ENCODE data around the gene ANKRD27.

- no peak for TF ChIP-seq CTCF (IDR thresholded peaks at IDR 0.05)
- TF ChIP-seq POLR2A (IDR thresholded peaks at IDR 0.05): no peak
Measured at GRCh38 chr19:32662186-32662585, 12.8 kb downstream of the ANKRD27 start.

All from Peyer's patch (tissue), 4 donors.